HG02885 (cell line): Measurements from ENCODE around the gene KREMEN1.
"Not testable (repeated sequence)": the region's sequence is repeated elsewhere in the genome, so short reads cannot be mapped to it uniquely, and the experiment has no call there.

Experiments
- ATAC-seq: cut with Tn5 transposase; IDR thresholded peaks from one replicate; pipeline ENCODE4 v1.9.1; 2021; ENCODE audit warnings: mild to moderate bottlenecking; ENCODE audit not compliant: unreplicated experiment, poor library complexity

KREMEN1 gene, protein sequence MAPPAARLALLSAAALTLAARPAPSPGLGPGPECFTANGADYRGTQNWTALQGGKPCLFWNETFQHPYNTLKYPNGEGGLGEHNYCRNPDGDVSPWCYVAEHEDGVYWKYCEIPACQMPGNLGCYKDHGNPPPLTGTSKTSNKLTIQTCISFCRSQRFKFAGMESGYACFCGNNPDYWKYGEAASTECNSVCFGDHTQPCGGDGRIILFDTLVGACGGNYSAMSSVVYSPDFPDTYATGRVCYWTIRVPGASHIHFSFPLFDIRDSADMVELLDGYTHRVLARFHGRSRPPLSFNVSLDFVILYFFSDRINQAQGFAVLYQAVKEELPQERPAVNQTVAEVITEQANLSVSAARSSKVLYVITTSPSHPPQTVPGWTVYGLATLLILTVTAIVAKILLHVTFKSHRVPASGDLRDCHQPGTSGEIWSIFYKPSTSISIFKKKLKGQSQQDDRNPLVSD

DNA sequence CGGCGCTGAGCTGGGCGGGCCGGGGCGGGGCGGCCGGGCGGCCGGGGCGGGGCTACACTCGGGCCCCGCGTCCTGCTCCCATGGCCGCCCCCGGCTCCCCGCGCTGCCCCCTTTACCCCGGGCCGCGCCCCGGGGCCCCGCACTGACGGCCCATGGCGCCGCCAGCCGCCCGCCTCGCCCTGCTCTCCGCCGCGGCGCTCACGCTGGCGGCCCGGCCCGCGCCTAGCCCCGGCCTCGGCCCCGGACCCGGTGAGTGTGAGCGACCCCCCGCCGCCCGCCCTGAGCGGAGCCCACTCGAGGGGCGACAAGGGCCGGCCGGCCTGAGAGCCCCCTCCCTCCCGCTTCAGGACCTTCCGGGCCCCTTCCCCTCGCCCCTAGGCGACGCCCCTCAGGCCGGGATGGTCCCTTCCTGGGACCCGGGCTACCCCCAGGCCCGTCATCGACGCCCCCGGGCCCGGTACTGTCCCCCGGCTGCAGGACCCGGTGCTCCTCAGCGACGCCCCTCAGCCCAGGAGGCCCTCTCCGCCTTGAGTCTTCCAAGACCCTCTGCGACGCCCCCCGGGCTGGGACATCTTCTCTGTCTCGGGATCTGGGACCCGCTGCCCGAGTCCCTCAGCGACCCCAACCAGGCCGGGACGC lies at the start of gene KREMEN1:
Gene KREMEN1 (plus strand): TSS at position 57 of the 639 bp plus-strand sequence. CDS start 96 bp downstream, at position 153.
- ATAC-seq, result no peak

DNA sequence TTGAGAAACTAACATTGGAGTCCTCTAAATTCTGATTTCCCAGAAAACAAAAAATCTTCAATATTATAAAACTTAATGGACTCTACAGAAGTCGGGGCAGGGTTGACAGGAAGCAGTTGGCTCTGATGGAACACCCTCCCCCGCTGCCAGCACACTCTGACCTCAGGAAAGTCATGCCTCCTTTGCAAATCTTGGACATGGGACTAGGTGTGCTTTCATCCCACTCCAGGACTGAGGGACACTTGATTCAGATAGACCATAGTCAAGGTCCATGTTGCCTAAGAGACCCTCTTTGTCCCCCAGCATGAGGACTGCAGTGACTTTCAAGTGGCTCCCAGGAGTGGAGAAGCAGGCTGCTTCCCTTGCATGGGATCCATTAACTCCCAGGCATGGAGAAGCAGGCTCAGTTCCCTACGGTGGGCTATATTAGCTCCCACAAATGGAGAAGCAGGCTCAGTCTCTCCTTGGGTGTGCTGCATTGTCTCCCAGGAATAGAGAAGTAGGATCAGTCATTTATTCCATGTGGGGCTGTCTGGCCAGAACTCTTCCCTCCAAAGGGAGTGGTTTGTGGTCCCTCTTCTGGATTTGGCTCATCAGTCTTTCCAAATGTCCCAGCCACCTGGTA lies 49.6 kb upstream of the KREMEN1 start:
- no peak for ATAC-seq

DNA sequence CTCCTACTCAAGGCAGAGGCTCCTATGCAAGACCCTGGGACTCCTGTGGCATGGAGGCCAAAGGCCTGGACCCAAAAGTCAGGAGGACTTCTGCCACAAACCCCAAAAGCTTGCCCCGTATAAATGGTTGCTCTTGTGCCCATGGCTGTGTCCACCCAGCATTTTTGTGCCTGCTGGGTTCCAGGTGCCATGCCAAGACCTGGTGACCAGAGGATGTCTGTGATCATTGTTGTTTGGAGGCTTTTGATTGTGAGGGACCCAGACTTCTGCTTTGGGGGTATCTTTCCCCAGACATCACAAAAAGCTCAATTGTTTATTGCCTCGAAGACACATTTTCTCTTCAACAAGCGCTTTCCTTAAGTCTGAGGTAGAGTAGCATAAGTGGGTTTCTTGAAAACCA lies 46.3 kb upstream of the KREMEN1 start:
- ATAC-seq, result no peak

DNA sequence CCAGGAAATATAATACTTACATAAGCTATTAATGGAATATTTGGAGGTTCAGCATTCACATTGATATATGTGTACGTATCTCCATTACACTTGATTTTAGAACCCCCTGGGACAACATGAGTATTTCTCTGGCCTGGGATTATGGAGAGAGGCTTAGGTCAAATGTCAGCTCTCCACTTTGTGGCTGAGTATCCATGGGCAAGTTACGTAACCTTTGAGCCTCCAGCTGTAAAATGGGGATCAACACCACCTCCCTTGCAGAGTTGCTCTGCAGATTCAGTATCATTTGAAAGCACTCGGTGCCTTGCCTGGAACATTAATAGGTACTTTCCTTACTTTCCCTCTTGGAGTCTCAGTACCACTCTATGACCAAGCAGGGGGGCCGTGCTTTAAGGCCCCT lies 44.4 kb upstream of the KREMEN1 start:
- no peak for ATAC-seq

DNA sequence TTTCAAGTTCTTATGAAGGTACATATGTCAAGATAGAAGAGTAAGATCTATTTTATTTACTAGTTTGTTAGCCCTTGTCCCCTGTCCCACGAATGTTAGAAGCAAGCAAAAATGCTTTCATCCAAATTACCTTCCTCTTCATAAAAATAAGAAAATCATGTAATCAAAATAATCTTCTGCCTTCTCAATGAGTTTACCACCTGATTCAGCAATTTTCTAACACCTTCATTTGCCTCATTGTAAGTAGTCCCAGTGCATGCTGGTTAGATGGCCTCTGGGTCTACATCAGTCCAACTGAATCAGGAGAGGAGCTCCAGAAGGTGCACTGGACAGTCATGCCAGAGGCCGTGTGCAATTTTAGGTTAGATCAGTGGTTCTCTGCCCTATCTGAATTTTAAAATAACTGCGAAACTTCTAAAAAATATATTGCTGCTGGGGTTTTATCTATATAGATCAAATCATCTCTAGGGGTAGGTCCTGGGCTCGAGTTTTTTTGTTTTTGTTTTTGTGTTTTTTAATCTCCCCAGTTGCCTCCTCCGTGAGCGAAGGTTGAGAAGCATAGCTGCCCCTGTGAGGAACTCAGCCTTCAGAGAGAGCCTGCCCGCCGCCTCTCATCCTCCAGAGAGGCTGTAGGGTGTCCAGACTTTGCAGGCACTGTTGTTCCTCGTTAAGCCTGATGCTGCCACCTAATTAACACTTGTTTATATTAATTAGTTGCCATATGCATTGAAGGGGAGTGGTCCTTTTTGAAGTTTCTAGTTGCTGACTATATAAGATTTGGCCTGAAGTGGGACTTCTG lies 43.4 kb upstream of the KREMEN1 start:
- no peak for ATAC-seq

DNA sequence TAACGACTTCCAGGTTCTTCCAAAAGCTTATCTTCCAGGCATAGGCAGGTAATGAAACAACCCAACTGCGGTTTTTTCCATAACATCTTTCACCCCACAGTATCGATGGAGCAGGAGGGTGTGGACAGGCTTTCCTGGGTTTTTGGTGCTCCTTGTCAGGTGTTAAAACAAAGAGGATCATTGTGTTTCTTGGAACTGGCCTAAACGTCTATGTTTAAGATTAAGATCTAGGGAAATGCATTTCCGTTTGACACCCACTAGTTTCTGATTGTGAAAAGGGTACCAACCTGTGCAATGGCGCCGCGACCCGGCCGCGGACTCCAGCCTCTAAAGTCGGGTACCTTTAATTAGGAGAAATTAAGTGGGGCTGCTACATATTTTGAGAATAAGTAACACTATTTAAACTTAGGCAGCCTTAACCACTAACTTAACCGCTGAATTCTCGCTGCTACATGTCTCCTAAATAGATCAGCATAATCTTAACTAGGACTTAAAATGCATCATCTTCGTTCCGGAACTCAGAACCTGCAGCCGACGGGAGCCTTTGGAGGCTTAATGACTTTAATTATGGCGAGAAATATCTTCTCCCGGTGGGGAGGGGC lies 42.7 kb upstream of the KREMEN1 start:
- no peak for ATAC-seq

DNA sequence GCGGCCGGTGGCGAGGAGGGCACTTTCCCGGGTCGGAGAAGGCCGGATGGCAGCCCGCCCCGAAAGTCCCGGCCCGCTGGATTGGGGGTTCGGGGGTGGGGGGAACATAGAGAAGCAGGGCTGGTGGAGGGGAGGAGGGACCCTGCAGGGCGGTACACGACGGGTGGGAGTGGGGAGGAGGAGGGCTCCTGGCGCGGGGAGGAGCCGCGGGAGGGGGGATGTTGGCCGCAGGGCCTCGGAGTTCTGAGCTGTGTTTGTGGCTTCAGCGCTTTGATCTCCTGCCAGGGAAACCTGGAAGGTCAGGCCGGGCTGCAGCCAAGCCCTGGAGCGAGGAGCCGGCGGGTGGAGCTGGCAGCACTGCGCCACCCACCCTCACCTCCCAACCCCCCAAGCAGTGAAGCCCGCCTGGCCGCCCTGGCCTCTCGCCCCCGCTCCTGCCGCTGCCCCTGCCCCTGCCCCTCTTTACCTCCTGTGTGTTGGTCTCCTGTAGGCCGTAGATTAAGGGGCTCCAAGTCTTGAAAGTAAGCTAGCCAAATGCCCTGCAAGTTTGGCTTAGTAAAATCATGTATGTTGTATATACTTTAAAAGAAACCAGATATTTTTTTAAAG lies 42.1 kb upstream of the KREMEN1 start:
- no peak for ATAC-seq

DNA sequence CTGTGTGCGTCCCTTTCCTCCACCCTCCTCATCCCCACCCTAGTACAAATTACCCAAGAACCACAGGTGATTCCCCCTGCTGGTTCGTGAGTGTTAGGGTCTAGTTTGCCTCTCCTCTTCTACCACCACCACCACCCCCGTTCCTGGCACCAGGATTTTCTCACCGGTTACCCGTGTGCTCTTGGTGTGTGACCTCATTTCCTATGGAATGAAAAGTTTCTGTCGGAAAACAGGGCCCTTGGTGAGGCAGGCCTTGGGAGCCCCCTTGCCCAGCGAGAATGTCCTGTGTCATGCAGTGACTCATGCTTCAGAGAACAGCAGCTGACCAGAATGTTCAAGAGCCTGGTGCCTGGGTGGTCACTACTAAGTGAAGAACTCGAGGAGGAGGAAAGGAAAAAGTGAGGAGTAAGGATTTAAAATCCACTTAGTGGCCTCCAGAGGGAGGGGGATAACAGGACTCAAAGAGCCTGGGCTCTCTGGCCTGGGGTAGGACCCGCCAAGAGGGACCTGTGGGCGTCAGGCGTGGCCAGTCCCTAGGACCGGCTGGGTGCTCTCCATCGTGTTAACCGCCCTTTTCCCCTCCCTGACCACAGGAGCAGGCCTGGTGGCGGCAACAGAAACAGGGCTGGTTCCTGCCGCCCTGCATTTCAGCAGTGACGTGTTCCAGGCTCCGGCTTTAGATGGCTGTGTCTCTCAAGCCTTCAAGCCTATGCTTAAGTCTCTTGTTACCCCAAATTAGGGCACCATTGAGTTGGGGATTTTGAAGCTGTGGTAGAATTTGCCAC lies 41.4 kb upstream of the KREMEN1 start:
- ATAC-seq, result no peak

DNA sequence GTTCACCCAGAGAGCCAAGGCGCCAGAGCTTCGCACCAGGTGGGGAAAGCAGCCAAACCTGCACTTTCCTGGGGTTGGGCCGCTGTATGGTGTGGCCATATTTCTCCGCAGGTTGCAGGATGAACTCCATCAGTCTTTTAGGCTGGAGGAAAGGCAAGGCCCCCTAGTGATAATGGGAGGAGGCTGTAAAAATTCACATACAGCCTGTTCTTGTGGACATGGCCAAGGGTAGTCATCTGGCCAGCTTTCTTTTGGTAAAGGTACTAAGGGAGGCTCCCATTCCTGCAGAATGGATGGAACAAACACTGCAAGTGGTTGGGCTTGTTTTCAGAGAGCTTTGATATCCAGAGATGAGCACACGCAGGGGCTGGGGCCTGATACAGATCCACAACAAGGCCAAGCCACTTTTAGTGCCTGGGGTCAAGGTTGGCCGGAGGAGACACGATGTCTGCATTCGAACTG lies 40.8 kb upstream of the KREMEN1 start:
- ATAC-seq, result no peak

DNA sequence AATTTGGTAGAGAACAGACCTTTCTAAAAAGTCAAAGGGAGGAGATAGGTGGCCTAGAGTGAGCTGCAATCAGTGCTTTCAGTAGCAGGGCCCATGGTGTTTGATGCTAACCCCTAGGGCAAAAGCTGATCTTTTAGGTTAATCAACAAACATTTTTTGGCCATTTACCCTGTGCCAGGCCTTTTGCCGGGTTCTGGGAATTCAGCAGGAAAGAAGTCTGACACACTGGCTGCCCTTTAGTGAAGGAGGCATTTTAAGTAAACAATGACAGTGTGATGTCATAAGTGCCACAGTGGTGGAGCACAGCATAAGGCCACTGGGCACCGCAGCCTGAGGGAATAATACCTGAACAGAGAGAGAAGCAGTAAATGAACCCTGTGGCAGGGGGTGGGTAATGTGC lies 40.3 kb upstream of the KREMEN1 start:
- no peak for ATAC-seq

DNA sequence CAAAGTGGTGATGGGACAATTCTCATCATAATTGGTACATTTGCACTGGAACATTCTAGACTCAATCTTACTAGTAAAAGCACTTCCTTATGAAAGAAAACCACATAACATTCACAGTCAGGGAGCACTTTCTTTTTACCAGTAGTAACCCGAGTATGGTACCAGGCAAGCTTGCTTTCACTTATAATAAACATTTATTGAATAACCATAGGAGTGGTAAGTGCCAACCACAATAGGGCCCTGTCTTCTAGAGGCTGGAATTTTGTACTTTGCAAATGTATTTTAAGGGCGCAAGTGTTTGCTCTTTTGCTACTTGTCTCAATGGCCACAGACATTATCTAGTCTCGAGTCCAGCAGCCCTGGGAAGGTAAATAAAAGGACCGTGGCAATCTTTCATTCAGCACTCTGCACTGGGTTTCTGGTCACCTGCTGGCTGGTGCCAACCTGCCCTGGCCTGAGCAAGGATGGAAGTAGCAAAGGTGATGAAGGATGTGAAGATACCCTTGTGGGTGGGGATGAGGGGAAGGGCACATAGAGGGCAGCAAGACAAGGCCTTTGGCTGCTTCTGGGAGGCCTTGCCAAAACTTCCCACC lies 35.4 kb upstream of the KREMEN1 start:
- no peak for ATAC-seq

DNA sequence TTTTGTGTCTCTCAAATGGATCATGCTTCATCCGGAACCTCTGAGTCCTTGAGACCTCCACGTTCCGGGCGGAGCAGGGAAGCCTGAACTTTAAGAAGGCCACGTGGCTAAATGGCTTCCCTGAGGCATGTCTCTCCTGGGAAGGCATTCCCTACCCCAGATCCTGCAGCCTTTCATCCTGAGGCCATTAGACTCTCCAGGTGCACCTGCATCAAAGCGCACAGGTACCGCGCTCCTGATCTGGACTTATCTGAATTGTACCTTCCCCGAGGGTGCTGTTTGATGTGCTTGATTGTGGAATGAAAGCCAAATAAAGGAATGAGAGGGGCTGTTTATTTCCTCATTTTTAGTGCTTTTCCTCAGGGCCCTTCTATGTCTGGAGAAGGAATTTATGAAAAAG lies 33.7 kb upstream of the KREMEN1 start:
- no peak for ATAC-seq

DNA sequence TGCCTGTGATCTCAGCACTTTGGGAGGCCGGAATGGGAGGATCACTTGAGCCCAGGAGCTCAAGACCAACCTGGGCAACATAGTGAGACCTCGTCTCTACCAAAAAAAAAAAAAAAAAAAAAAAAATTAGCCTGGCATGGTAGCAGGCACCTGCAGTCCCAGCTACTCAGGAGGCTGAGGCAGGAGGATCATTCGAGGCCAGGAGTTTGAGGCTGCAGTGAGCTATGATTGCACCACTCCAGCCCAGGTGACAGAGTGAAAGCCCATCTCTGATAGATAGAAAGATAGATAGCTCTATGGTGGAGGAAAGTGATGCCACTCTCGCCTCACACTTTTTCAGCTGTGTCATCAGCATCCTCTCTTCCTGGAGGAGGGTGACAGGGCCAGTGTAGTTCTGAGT lies 33.2 kb upstream of the KREMEN1 start:
- not testable (repeated sequence) for ATAC-seq

DNA sequence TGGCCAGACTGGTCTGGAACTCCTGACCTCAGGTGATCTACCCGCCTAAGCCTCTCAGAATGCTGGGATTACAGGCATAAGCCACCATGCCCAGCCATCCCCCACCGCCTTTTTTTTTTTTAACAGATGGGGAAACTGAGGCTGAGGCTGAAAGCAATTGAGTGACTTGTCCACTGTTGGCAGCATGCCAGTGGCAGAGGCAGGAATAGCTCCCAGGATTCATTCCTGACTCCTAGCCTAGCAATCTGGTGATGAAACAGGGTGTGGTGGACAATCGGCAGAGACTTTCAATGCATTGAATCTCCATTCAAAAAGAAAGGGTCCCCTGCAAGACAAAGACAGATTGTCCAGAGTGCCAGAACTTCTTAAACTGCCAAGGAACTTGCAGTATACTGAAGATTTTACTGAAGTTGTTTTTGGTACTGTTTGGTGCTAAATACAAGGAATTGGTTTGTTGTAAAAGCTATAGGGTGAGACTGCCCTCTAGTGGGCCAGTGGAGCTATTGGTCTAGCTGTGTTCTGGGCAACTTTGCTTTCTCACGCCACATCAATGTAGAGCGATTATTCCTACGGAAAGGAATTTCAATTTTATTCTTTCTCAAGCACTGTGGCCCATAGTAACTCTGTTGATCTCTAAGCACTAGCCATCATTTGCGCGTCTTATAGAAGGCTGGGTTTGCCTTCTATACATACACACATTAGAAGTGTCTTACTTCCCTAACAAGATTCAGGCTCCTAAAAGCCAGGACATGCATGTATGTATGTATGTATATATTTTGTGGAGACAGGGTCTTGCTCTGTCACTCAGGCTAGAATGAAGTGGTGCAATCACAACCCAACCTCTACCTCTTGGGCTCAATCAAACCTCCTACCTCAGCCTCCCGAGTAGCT lies 32.2 kb upstream of the KREMEN1 start:
- no peak for ATAC-seq

DNA sequence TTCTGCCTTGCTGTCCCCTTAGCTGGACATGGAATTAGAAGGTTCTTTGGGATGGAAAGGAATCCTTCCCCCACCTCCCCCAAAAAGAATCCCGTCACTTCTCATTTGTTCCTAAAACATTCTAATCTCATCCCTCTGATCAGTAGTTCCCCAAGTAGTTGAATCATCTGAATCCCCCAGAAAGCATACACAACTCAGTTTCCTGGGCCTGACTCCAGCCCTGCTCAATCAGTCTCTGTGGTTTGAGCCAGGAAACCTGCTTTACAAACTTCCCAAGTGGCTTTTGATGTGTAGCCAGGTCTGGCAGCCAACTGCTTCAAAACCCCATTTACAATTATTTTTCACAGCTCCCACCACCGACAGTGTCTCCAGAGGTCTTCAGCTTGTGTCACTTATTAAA lies 31.4 kb upstream of the KREMEN1 start:
- no peak for ATAC-seq

DNA sequence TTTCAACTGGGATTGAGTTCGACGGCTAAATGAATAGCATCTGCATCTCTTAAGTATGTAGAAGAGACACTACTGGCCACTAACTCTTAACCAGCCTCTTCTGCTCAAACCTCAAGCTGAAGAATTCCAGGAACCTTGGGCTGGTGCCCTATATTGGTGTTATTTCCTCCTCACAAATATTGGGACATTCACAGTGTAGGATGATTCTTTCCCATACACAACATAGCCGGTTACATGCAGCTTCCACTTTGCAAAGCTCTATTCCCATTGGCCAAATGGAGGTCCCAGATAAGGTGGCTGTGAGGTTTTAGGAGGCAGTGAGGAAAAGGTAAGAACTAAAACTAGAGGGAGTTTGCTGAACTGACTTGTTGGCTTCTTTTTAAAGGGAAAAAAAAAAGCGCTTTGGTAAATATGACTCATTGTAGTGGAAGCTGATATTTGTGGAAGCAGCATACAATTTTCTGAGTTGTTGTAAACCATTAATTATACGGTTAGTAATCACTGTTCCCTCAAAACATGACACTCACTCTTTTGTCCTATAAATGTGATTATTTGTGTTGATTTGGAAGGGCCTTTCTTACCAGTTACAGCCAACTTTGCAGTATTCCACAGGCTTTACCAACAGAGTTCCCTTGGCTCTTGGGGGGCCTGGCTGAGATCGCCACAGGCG lies 28.8 kb upstream of the KREMEN1 start:
- no peak for ATAC-seq

DNA sequence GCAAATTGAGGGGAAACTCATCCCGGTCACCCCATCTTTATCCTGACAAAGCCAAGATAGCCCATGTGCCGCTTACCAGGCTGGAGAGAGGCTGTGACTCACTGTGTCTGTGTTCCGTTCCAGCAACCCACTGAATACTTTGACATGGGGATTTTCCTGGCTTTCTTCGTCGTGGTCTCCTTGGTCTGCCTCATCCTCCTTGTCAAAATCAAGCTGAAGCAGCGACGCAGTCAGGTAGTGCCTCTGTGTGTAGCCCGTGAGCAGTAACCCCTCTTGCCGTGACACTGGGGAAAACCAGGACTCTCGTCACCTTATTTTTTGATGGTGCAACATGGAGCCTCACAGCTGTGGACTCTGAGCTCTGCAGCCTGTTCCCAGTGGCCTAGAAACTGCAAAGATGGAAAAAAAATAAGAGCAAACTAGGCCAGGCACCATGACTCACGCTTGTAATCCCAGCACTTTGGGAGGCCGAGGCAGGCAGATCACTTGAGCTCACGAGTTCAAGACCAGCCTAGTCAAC lies 28.1 kb upstream of the KREMEN1 start:
- ATAC-seq, result no peak
